ENCODE data around the gene MUCL3. TPM values are rescaled to one million over a fixed set of nuclear protein-coding genes. Genes with fewer than 3 reads are reported as not detected.
A peak's percentile ranks its signal among the peaks of the same experiment; 100 is the strongest.
"Not testable (repeated sequence)": the region's sequence is repeated elsewhere in the genome, so short reads cannot be mapped to it uniquely, and the experiment has no call there.

MUCL3 gene
- total RNA-seq, 1 experiment from 2014 or later, result not detected

- BruUV-seq (replicated peaks), result no TSS peak
- CTCF ChIA-PET, result interaction anchor here (0.6 to 0.9 kb wide), 2 partner anchors 157 to 1019 kb away, joined by 3 to 4 read pairs; partner anchors contain the start of gene CFB
- Histone ChIP-seq H3K27me3 (replicated peaks; ENCODE audit: control insufficient read depth, insufficient read depth, low read length) (no peaks in the 10 kb centered on the region), H3K9me3 (peaks cover 5% of the 10 kb centered on the region; the same call in 1 of the 2 replicates), H3K4me3 (ENCODE audit: low read depth, low read length) (no peak overlapping the region), H3K36me3 (ENCODE audit: control insufficient read depth, insufficient read depth, low read length) (no peaks in the 10 kb centered on the region), H3K4me1 (peaks cover 6% of the 10 kb centered on the region)
- Mint-ChIP-seq H3K27me3 (ENCODE audit: insufficient read depth, unreplicated experiment) (no peaks in the 10 kb centered on the region), H3K9me3 (ENCODE audit: unreplicated experiment) (peaks cover 11% of the 10 kb centered on the region), H3K4me3 (ENCODE audit: unreplicated experiment) (no peak overlapping the region), H3K27ac (ENCODE audit: unreplicated experiment) (peak overlapping the region; percentile 19), H3K36me3 (ENCODE audit: insufficient read depth, unreplicated experiment) (peaks cover 20% of the 10 kb centered on the region), H3K4me1 (ENCODE audit: low read depth, unreplicated experiment) (peaks cover 18% of the 10 kb centered on the region)
- intact Hi-C loops (cut with micrococcal nuclease; ENCODE audit: unreplicated experiment), result no loop called here
- no peak for TF ChIP-seq CTCF (IDR thresholded peaks at IDR 0.05; ENCODE audit: insufficient read depth in 1 of 2, low read depth in 1 of 2, low read length in 1 of 2, severe bottlenecking in 1 of 2, unreplicated experiment in 1 of 2)
- POLR2A ChIA-PET, result interaction anchor here (0.6 kb wide), 1 partner anchor 161 kb away, joined by 3 read pairs; no protein-coding TSS in a partner anchor
- no peak for DNase-seq
Observed at GRCh38 chr6:30926644-30927043, 14.1 kb upstream of the MUCL3 start.

- DNase-seq; H3K27me3 Mint-ChIP-seq (ENCODE audit: insufficient read depth, unreplicated experiment); BruUV-seq (replicated peaks); H3K4me3 Mint-ChIP-seq (ENCODE audit: unreplicated experiment); H3K27me3 ChIP-seq (replicated peaks; ENCODE audit: control insufficient read depth, insufficient read depth, low read length); H3K36me3 ChIP-seq (ENCODE audit: control insufficient read depth, insufficient read depth, low read length); H3K9me3 ChIP-seq; H3K4me3 ChIP-seq (ENCODE audit: low read depth, low read length); intact Hi-C loops (cut with micrococcal nuclease; ENCODE audit: unreplicated experiment): not testable (repeated sequence)
- peaks cover 22% of the 10 kb centered on the region for H3K4me1 Mint-ChIP-seq (ENCODE audit: low read depth, unreplicated experiment)
- ChIA-PET POLR2A (interaction anchor here (0.6 to 0.7 kb wide), 2 partner anchors 160 to 199 kb away, joined by 3 to 4 read pairs; no protein-coding TSS in a partner anchor), CTCF (interaction anchor here (0.6 to 0.9 kb wide), 2 partner anchors 157 to 1019 kb away, joined by 3 to 4 read pairs; partner anchors contain the start of gene CFB)
- H3K36me3 Mint-ChIP-seq (ENCODE audit: insufficient read depth, unreplicated experiment), result peaks cover 20% of the 10 kb centered on the region
- H3K4me1 ChIP-seq, result peaks cover 11% of the 10 kb centered on the region
- peaks cover 11% of the 10 kb centered on the region for H3K9me3 Mint-ChIP-seq (ENCODE audit: unreplicated experiment)
- peak overlapping the region; percentile 19 for H3K27ac Mint-ChIP-seq (ENCODE audit: unreplicated experiment)
Observed at GRCh38 chr6:30927080-30927479, 13.7 kb upstream of the MUCL3 start.

- no peak for DNase-seq
- Mint-ChIP-seq H3K27ac (ENCODE audit: unreplicated experiment) (no peak overlapping the region), H3K9me3 (ENCODE audit: unreplicated experiment) (peaks cover 19% of the 10 kb centered on the region), H3K4me1 (ENCODE audit: low read depth, unreplicated experiment) (peaks cover 28% of the 10 kb centered on the region), H3K36me3 (ENCODE audit: insufficient read depth, unreplicated experiment) (peaks cover 13% of the 10 kb centered on the region), H3K4me3 (ENCODE audit: unreplicated experiment) (no peak overlapping the region), H3K27me3 (ENCODE audit: insufficient read depth, unreplicated experiment) (no peaks in the 10 kb centered on the region)
- CTCF ChIA-PET, result no interaction called here
- H3K4me3 ChIP-seq (ENCODE audit: low read depth, low read length), result no peak overlapping the region
- H3K4me1 ChIP-seq, result peaks cover 21% of the 10 kb centered on the region
- H3K27me3 ChIP-seq (replicated peaks; ENCODE audit: control insufficient read depth, insufficient read depth, low read length), result no peaks in the 10 kb centered on the region
- POLR2A ChIA-PET, result no interaction called here
- intact Hi-C loops (cut with micrococcal nuclease; ENCODE audit: unreplicated experiment), result no loop called here
- BruUV-seq (replicated peaks), result no TSS peak
- no peak for TF ChIP-seq CTCF (IDR thresholded peaks at IDR 0.05; ENCODE audit: insufficient read depth in 1 of 2, low read depth in 1 of 2, low read length in 1 of 2, severe bottlenecking in 1 of 2, unreplicated experiment in 1 of 2)
- H3K9me3 ChIP-seq, result peaks cover 5% of the 10 kb centered on the region; the same call in 1 of the 2 replicates
- no peaks in the 10 kb centered on the region for H3K36me3 ChIP-seq (ENCODE audit: control insufficient read depth, insufficient read depth, low read length)
Observed at GRCh38 chr6:30928677-30929076, 12.1 kb upstream of the MUCL3 start.

Measured in Caco-2 (cell line).